Kidney capillary endothelial cell (primary cell): ENCODE measurements around the gene CD302.
"Not testable (repeated sequence)": the region's sequence is repeated elsewhere in the genome, so short reads cannot be mapped to it uniquely, and the experiment has no call there.

Experiments
- DNase-seq: peaks from one replicate; pipeline ENCODE4 v3.0.0-alpha.2; 2018; ENCODE audit warnings: low spot score

CD302 gene

GRCh38 chr2:159748089-159748488 is 49.9 kb downstream of the CD302 start:
- no peak for DNase-seq

- not testable (repeated sequence) for DNase-seq
Measured at GRCh38 chr2:159745237-159745636, 52.8 kb downstream of the CD302 start.

- DNase-seq: no peak
Measured at GRCh38 chr2:159744363-159744762, 53.6 kb downstream of the CD302 start.

GRCh38 chr2:159742846-159743245 is 55.2 kb downstream of the CD302 start:
- no peak for DNase-seq

GRCh38 chr2:159738509-159739390 is 59.3 kb downstream of the CD302 start:
- DNase-seq: no peak

GRCh38 chr2:159737917-159738296 is 60.1 kb downstream of the CD302 start:
- no peak for DNase-seq

- DNase-seq: no peak
Measured at GRCh38 chr2:159737292-159737916, 60.6 kb downstream of the CD302 start.

- DNase-seq: no peak
Measured at GRCh38 chr2:159736048-159736447, 62.0 kb downstream of the CD302 start.

GRCh38 chr2:159735648-159736047 is 62.4 kb downstream of the CD302 start:
- DNase-seq: no peak

- no peak for DNase-seq
Measured at GRCh38 chr2:159728629-159729028, 69.4 kb downstream of the CD302 start.

GRCh38 chr2:159725713-159726112 is 72.3 kb downstream of the CD302 start:
- no peak for DNase-seq

- DNase-seq: not testable (repeated sequence)
Measured at GRCh38 chr2:159724795-159725572, 73.0 kb downstream of the CD302 start.

GRCh38 chr2:159722580-159722979 is 75.4 kb downstream of the CD302 start:
- DNase-seq: no peak

GRCh38 chr2:159720676-159721075 is 77.3 kb downstream of the CD302 start:
- no peak for DNase-seq
